H1 (cell line): ENCODE results near the gene TOP2A. TPM values are rescaled to one million over a fixed set of nuclear protein-coding genes. Genes with fewer than 3 reads are reported as not detected.

Source experiments
- BCL11A ChIP-seq, 2 experiments: IDR thresholded peaks; one replicate each; pipeline ENCODE4 v1.6.1; 2011; ENCODE audit warnings: low read depth in 2 of 2, low read length in 2 of 2, mild to moderate bottlenecking in 2 of 2
- polyA plus RNA-seq, 7 experiments: library from polyadenylated mRNA; depleted of rRNA in 3 of 7; stranded (reverse) in 5 of 7; unstranded in 2 of 7; fragments of >200 nt in 5 of 7; fragments of 200-250 nt in 2 of 7; gene quantifications; 1 replicate in 5 of 7; 2 replicates in 1 of 7; 4 replicates in 1 of 7; pipeline versions ENCODE4 v1.2.1 to v1.2.3, GENCODE V29; 2011 to 2013; ENCODE audit warnings: missing spikeins in 2 of 7, mixed read lengths in 2 of 7
- total RNA-seq: library from RNA; stranded (reverse); fragmentation: NEBNext Ultra II Directional; extraction: Animal tissue kit (Norgen Biotek cat#: 25700); gene quantifications from 2 replicates; pipeline ENCODE4 v1.2.1, GENCODE V29; 2021

TOP2A gene
- total and polyA plus RNA-seq, 2 of the 8 experiments (the other 6 are each of a cell fraction or from before 2014, with no cell fraction given) = 83.1 to 291 TPM

GRCh38 chr17:40354221-40355122 lies 63.2 kb downstream of the TOP2A start (continued):
- TF ChIP-seq BCL11A (IDR thresholded peaks at IDR 0.05; ENCODE audit: low read depth in 2 of 2, low read length in 2 of 2) = no peak
